ENCODE measurements around the gene CCNL2.

GRCh38 chr1:1346501-1346890, 52.6 kb downstream of the CCNL2 start:
- no peak for TF ChIP-seq TCF7 (CRISPR knock-in tag; IDR thresholded peaks at IDR 0.05; ENCODE audit: low read depth)
- no peak for TF ChIP-seq CTCF (IDR thresholded peaks at IDR 0.05)
- no peak for TF ChIP-seq ARID4B (CRISPR knock-in tag; IDR thresholded peaks at IDR 0.05; ENCODE audit: borderline replicate concordance)
- TF ChIP-seq JUN (CRISPR knock-in tag; IDR thresholded peaks at IDR 0.05): no peak
- TF ChIP-seq ZNF121 (CRISPR knock-in tag; IDR thresholded peaks at IDR 0.05): no peak
- TF ChIP-seq GABPB1 (CRISPR knock-in tag; IDR thresholded peaks at IDR 0.05): no peak
- TF ChIP-seq CBFB (CRISPR knock-in tag; IDR thresholded peaks at IDR 0.05; ENCODE audit: low read depth): no peak
- no peak for TF ChIP-seq ZNF232 (CRISPR knock-in tag; IDR thresholded peaks at IDR 0.05)
- no peak for TF ChIP-seq ATF2 (CRISPR knock-in tag; IDR thresholded peaks at IDR 0.05; ENCODE audit: borderline replicate concordance, low read depth)
- no peak for TF ChIP-seq IRF1 (CRISPR knock-in tag; IDR thresholded peaks at IDR 0.05)
- TF ChIP-seq NR1H2 (CRISPR knock-in tag; IDR thresholded peaks at IDR 0.05): no peak
- no peak for TF ChIP-seq USF2 (CRISPR knock-in tag; IDR thresholded peaks at IDR 0.05)
- no peak for TF ChIP-seq ZBTB43 (CRISPR knock-in tag; IDR thresholded peaks at IDR 0.05)
- no peak for TF ChIP-seq STAT6 (CRISPR knock-in tag; conservative IDR thresholded peaks at IDR 0.05; ENCODE audit: low read depth)

Data from WTC11 (cell line).